Hematopoietic multipotent progenitor cell treated with erythropoietin and hydrocortisone succinate and interleukin-3 and kit ligand, for 15 days (in vitro differentiated cells): ENCODE results near the gene ERVH48-1.
"Not testable (repeated sequence)": the region's sequence is repeated elsewhere in the genome, so short reads cannot be mapped to it uniquely, and the experiment has no call there.

Experiments
- DNase-seq: peaks from one replicate; pipeline ENCODE4 v3.0.0-alpha.2; 2015; ENCODE audit warnings: low spot score

ERVH48-1 gene

DNA sequence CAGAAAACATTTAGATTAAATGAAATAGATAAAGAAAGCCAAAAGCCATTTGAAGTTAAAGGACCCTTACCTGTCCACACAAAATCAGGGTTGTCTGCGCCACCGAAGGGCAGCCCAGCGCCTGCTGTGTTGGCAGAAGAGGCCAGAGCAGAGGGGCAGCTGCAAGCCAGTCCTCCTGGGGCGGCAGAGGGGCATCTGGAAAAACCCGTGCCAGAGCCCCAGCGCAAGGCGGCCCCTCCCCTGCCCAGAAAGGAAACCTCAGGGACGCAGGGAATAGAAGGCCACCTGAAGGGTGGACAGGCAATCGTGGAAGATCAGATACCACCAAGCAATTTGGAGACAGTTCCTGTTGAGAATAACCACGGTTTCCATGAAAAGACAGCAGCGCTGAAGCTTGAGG lies 21.6 kb downstream of the ERVH48-1 start:
- DNase-seq, result no peak

DNA sequence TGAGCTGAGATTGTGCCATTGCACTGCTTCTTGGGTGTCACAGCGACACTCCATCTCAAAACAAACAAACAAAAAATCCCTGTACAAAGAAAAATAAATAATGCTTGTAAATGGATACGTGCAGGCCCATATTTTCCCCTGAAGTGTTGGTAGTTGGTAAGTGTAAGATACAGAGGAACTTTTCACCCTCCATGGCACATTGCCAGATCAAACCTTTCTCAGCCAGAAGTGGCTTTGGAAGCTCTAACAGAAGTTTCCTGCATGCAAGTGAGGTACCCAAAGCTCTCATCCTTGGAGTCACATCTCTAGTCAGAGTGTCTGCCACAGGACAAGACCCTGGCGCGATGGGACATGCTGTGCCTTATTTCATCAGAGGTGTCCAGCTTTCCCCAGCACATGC lies 25.0 kb downstream of the ERVH48-1 start:
- DNase-seq, result peak; percentile 66

DNA sequence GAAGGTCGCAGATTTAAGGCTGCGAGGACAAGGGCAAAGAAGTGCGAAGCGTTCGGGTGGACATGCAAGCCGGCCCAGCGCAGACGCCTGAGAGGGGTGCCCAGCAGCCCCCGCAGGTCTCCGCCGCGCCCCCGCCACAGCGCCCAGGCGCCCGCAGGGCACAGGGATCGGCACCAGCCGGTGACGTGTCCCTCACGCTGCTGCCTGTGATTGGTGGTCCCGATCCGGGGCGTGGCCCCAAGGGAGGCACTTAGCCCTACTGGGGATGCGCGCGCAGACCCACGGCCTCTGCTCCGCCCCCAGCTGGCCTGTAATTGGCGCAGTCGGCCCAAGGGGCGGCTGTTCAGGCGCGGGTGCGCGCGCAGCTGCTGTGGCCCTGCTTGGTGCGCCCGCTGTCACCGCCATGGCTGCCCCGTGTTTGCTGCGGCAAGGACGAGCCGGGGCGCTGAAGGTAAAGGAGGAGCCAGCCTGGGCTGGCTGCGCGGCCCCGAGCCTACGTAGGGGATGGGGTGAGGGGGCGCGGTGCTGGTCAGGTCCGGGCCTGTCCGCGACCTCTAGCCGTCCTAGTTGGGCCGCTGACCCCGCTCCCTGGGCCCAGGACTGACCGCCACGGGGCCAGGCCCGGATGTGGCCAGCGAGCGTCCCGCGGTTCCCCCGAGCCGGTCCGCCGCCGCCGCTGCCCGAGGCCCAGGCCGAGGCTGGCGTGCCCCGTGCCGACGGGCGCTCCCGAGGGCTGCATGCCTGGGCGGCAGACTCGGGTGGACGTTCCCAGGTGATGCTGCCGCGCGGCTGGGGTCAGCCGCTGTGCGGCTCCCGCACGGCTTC lies 32.3 kb downstream of the ERVH48-1 start, which contains the start of gene NDUFV3:
TSS of gene NDUFV3 (plus strand) at position 379 of the 825 bp plus-strand sequence. CDS start at position 404, 25 bp downstream.
- DNase-seq, result peak; percentile 99

DNA sequence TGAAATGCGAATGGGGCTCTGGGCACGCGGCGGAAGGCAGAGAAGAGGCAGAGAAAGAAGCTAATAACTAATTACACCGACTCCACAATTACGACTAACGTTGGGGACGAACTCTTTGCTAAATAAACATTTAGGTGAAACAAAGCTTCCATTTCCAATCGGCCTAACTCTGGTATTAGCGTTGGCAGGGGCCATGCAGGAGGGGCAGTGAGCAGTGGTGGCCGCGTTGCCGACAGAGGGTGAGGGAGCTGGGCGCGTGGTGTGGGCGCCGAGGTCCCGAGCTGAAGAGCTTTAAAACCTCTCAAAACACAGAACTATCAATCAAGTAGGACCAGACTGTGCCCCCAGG lies 32.9 kb downstream of the ERVH48-1 start:
- DNase-seq, result no peak

DNA sequence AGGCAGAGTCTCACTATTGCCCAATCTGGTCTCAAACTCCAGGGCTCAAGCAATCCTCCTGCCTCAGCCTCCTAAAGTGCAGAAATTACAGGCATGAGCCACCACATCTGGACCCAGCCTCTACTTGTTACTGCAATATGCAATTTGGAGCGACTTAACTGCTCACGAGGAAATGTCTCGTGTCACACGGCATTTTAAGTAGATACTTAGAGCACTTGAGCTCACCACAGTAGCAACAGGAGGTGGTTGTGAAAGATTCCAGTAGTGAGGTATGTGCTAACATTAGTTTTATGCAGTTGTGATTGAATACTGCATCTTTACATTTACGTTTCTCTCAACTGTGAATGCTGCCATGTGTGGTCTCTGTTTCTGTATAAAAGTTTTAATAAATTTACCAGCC lies 38.1 kb downstream of the ERVH48-1 start:
- DNase-seq, result no peak

DNA sequence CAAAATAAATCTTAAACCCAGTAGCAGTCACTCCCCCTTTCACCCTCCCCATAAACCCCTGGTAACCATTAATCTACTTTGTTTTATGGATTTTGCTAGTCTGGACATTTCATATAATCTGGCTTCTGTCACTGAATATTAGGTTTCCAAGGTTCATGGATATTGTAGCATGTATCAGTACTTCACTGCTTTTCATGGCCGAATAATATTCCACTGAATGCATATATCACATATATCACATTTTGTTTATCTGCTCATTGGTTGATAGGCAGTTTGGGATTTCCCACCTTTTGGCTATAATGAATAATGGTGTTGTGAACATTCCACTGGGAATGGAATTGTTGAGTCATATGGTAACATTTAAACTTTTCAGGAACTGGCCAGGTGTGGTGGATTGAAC lies 41.5 kb downstream of the ERVH48-1 start:
- no peak for DNase-seq

DNA sequence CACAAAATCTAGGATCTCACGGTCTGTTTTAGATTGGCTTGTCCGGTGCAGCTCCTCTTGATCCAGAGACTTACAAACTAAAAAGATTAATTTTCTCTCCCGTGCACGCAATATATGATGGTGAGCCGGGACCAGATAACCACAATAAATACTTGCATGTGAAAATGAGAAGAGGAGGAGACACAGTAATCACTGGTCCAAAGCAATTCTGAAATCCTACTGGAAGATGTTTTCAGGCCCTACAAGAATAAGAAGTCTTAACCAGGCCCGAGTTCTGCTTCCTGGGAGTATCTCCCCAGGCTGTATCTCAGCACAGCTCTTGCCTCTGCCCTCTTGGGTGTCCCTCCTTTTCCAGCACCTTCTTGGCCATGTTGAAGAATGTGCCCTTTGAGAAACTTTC lies 45.1 kb downstream of the ERVH48-1 start:
- DNase-seq, result no peak

DNA sequence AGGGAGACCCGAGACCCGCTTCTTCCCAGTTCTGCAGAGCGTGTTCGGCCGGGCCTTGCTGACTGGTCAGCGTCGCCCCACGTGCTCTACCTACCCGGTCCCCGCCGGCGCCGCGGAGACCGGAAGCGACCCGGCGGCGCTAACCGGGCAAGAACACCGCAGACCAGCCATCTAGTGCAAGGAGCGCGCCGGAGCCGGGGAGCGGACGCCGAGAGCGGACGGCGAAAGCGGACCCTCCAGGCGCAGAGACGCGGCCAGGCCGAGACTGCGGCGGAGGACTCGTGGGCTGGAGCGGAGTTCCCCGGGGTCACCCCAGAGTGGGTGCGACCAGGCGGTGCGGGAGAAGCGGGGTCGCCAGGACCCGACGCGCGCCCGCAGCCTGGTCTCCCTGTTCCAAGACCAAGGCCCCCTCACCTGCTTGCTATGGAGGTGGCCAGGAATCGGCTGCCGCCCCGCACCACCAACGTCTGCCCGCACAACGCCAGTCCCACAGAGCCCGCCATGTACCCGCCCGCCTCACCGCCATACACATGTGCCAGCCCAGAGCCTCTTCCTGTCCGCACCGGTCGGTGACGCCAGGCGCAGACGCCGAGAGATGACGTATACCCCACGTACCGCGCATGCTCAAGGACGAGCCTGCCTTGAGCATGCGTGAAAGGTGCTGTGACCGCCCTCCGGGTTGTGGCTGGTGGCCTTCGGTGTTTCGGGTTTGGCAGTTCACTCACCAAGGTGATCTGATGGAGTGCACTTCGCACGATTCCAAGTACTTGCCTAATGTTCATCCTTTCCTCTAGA lies 46.2 kb downstream of the ERVH48-1 start, which contains the start of gene WDR4:
TSS of gene WDR4 (minus strand) at position 547 of the 795 bp plus-strand sequence. CDS start at position 503, 44 bp downstream.
- peak; percentile 98 for DNase-seq

DNA sequence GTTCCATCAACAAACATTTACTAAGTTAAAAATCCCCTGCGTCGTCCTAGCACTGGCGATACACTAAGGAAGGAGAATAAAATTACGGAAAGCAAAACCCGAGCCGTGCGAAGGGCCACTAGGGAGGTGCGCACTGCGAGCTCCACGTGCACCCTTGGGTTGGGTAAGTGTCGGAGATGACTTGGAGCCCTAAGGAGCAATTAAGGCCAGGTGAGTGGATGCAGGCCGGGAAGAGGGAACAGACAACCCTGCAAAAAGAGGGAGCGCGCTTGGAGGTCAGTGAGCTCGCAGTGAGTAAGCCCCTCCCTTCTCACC lies 46.8 kb downstream of the ERVH48-1 start:
- DNase-seq, result no peak

DNA sequence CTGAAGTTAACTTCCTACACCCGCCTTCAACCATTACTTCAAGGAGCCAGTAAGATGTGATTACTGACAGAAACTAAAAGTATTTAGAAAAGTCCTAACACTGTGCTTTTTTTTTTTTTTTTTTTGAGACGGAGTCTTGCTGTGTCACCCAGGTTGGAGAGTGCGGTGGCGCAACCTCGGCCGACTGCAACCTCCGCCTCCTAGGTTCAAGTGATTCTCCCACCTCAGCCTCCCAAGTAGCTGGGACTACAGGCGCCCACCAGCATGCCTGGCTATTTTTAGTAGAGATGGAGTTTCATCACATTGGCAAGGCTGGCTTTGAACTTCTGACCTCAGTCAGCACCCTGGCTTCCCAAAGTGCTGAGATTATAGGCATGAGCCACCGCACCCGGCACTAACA lies 49.6 kb downstream of the ERVH48-1 start:
- not testable (repeated sequence) for DNase-seq

DNA sequence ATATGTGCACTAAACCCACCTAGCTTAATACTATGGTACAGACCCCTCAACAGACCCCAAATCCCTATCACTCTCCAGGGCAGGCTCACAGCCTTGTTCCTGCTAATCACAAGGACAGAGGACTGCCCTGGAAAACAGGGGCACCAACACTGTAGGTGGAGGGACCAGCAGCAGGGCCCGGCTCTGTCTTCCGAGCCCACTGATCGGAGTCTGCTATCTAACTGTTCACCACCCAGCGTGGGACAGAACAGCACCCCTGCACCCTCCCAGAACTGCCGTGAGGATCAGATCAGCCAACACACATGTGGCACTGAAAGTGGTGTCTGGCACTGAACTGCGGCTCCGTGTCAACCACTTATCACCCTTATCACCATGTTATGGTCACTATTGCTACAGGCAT lies 52.3 kb downstream of the ERVH48-1 start:
- no peak for DNase-seq

DNA sequence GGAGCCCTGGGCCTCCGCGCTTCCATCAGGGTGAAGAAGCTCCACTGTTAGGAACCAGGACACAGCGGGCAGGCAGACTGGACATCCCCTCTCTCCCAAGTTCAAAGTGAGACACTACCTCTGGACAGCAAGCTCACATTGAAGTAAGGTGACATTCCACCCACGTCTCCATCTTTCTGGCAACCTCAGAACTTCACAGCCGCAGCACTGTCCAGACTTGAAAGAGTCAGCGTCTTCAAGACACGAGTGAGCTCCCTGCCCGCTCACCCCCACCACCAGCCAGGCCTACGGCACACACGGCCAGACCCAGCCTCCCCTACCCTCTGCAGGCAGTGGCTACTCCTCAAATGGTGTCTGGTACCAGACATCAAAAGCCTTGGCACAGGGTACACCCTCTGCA lies 57.2 kb downstream of the ERVH48-1 start:
- no peak for DNase-seq
